Measurements from ENCODE around the gene CD9. TPM values are rescaled to one million over a fixed set of nuclear protein-coding genes. Genes with fewer than 3 reads are reported as not detected.

Gene CD9
- total and polyA plus RNA-seq, 2 of the 8 experiments (the other 6 are each of a cell fraction or from before 2014, with no cell fraction given): 168 to 319 TPM

DNA sequence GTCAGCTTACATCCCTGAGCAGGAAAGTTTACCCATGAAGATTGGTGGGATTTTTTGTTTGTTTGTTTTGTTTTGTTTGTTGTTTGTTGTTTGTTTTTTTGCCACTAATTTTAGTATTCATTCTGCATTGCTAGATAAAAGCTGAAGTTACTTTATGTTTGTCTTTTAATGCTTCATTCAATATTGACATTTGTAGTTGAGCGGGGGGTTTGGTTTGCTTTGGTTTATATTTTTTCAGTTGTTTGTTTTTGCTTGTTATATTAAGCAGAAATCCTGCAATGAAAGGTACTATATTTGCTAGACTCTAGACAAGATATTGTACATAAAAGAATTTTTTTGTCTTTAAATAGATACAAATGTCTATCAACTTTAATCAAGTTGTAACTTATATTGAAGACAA lies 37.6 kb downstream of the CD9 start:
- Histone ChIP-seq H4K8ac (ENCODE audit: extremely low read depth, insufficient read depth, low read length) (no peak overlapping the region), H3K14ac (ENCODE audit: insufficient read length) (no peak overlapping the region), H3K27ac (ENCODE audit: low read depth, low read length) (no peak overlapping the region), H2AFZ (ENCODE audit: low read length) (no peak overlapping the region), H3K79me1 (ENCODE audit: low read depth, low read length) (no peaks in the 10 kb centered on the region; the same call in 1 of the 2 replicates), H3K9ac (replicated peaks in 1 of 4; ENCODE audit: extremely low read depth in 1 of 4, low read depth in 3 of 4, low read length in 3 of 4) (no peak overlapping the region), H3K23ac (ENCODE audit: insufficient read length) (no peak overlapping the region), H3K79me2 (ENCODE audit: control insufficient read depth in 1 of 2, insufficient read depth in 2 of 2, low read length in 2 of 2) (no peaks in the 10 kb centered on the region), H2BK5ac (ENCODE audit: low read depth, low read length) (no peak overlapping the region), H3K4me2 (ENCODE audit: insufficient read depth in 1 of 2, low read depth in 2 of 2, low read length in 2 of 2) (no peak overlapping the region), H2BK12ac (ENCODE audit: low read depth, low read length) (no peak overlapping the region), H4K20me1 (replicated peaks in 1 of 2; ENCODE audit: control insufficient read depth in 1 of 2, insufficient read depth in 2 of 2, low read length in 2 of 2) (peaks cover 0 to 2% of the 10 kb centered on the region in 2 experiments), H3K9me3 (ENCODE audit: insufficient read depth in 2 of 2, low read depth in 1 of 2, low read length in 1 of 2) (no peaks in the 10 kb centered on the region), H2BK15ac (ENCODE audit: low read length) (no peak overlapping the region), H3K56ac (replicated peaks; ENCODE audit: insufficient read length, low read depth, low read length) (no peak overlapping the region), H4K91ac (replicated peaks; ENCODE audit: insufficient read length, low read length) (no peak overlapping the region), H3K27me3 (replicated peaks in 1 of 4; ENCODE audit: control insufficient read depth in 3 of 4, extremely low read depth in 1 of 4, insufficient read depth in 3 of 4, low read length in 3 of 4) (no peaks in the 10 kb centered on the region), H3K23me2 (ENCODE audit: low read depth, low read length) (no peaks in the 10 kb centered on the region), H3K18ac (ENCODE audit: extremely low read depth, low read length) (no peak overlapping the region), H3K4me1 (replicated peaks in 1 of 4; ENCODE audit: control insufficient read depth in 3 of 4, insufficient read depth in 4 of 4, low read length in 3 of 4) (no peaks in the 10 kb centered on the region), H2BK20ac (ENCODE audit: low read length) (no peak overlapping the region), H2BK120ac (replicated peaks; ENCODE audit: low read depth, low read length) (no peak overlapping the region), H4K5ac (ENCODE audit: insufficient read length, low read depth, low read length) (no peak overlapping the region), H3K36me3 (ENCODE audit: control insufficient read depth in 2 of 4, insufficient read depth in 4 of 4, low read length in 3 of 4) (peaks cover 14 to 40% (median 21%) of the 10 kb centered on the region in 4 experiments), H2AK5ac (ENCODE audit: low read depth, low read length) (no peak overlapping the region), H3K4ac (replicated peaks; ENCODE audit: insufficient read length, low read depth, low read length) (no peak overlapping the region), H3K4me3 (ENCODE audit: extremely low read depth in 1 of 4, insufficient read depth in 2 of 4, low read depth in 3 of 4, low read length in 4 of 4) (no peak overlapping the region)
- 92% methylated on average over 1 of the region's 1 CpG; no CpG with 5 or more reads in 1 of the 2 experiments for WGBS, 2 experiments (ENCODE audit: extremely low coverage in 1 of 2, insufficient coverage in 1 of 2, insufficient read length in 1 of 2, insufficient replicate concordance in 2 of 2, low coverage in 1 of 2, low lambda C conversion rate in 2 of 2, missing lambda C conversion rate in 1 of 2)
- no peak for DNase-seq (ENCODE audit: low read depth in 1 of 2, low spot score in 2 of 2)
- no peak for FAIRE-seq
- ChIA-PET CTCF (ENCODE audit: partially characterized antibody) (interaction anchor here (0.6 to 1.3 kb wide), 4 partner anchors 12 to 339 kb away, joined by 3 to 5 read pairs (median 4); no protein-coding TSS in a partner anchor), POLR2A (ENCODE audit: partially characterized antibody) (interaction anchor here (1.3 to 2.2 kb wide), 2 partner anchors 13 to 38 kb away, joined by 4 read pairs; partner anchors contain the start of gene CD9)
- TF ChIP-seq SRF (IDR thresholded peaks at IDR 0.05; ENCODE audit: low read depth, low read length) (no peak), CBX8 (IDR thresholded peaks at IDR 0.05; ENCODE audit: borderline replicate concordance, low read depth, low read length) (no peak), CBX5 (IDR thresholded peaks at IDR 0.05; ENCODE audit: low read depth, low read length) (no peak), POLR2A (IDR thresholded peaks at IDR 0.05; ENCODE audit: control extremely low read depth in 1 of 2, low read depth in 2 of 2, low read length in 2 of 2) (no peak), NANOG (IDR thresholded peaks at IDR 0.05; ENCODE audit: insufficient read depth, low read depth, low read length, poor library complexity, severe bottlenecking) (no peak), EP300 (IDR thresholded peaks at IDR 0.05; ENCODE audit: borderline replicate concordance in 1 of 2, low read depth in 2 of 2, low read length in 2 of 2) (no peak)
- TF ChIP-seq, protein P1, sequence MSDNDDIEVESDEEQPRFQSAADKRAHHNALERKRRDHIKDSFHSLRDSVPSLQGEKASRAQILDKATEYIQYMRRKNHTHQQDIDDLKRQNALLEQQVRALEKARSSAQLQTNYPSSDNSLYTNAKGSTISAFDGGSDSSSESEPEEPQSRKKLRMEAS (IDR thresholded peaks at IDR 0.05): no peak

All from H1 (cell line).